ENCODE data around the gene ASIC2. TPM values are rescaled to one million over a fixed set of nuclear protein-coding genes. Genes with fewer than 3 reads are reported as not detected.

ASIC2 gene
- total and polyA plus RNA-seq, 9 of the 15 experiments (the other 6 are each of a cell fraction or from before 2014, with no cell fraction given): not detected

DNA sequence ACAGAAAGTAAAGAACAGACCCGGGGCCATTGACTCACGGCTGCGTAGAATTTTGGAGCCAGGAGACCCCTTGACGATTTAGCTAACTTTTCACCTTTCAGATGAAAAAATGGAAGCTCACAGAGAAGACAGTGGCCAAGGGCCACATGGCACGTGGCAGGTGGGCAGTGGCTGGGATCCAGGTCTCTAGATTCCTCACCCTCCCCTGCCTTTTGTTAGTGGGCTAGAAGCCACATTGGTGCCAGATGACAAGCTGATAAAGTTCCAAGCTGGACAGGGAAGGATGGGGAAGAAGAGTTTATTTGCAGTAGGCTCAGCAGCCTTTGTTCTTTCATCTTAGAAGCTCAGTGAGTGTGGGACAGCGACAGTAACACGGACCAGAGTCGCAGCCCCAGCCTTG, 195.7 kb downstream of the ASIC2 start:
- H3K4me2 ChIP-seq (ENCODE audit: insufficient read depth, low read length): no peak overlapping the region
- H3K79me2 ChIP-seq (ENCODE audit: control insufficient read depth, insufficient read depth, low read length): no peaks in the 10 kb centered on the region
- in situ Hi-C loops (cut with MboI) (no loop called here), intact Hi-C loops (cut with micrococcal nuclease) (no loop called here)
- H3K36me3 ChIP-seq (ENCODE audit: control insufficient read depth, insufficient read depth, low read length): no peaks in the 10 kb centered on the region
- no peaks in the 10 kb centered on the region for H3K4me1 ChIP-seq (replicated peaks in 1 of 2; ENCODE audit: control insufficient read depth in 2 of 2, insufficient read depth in 2 of 2, low read length in 2 of 2)
- no peaks in the 10 kb centered on the region for H3K9me3 ChIP-seq (replicated peaks; ENCODE audit: control insufficient read depth, insufficient read depth, low read depth, low read length)
- no TSS peak for BruUV-seq (replicated peaks)
- H3K4me3 ChIP-seq: no peak overlapping the region
- H4K20me1 ChIP-seq (replicated peaks; ENCODE audit: control insufficient read depth, insufficient read depth, low read length): no peaks in the 10 kb centered on the region
- no peak overlapping the region for H3K27ac ChIP-seq (ENCODE audit: extremely low read depth, low read depth, low read length)
- H3K27me3 ChIP-seq (ENCODE audit: control insufficient read depth in 2 of 2, insufficient read depth in 2 of 2, low read length in 2 of 2): peaks cover 9 to 42% of the 10 kb centered on the region in 2 experiments
- FAIRE-seq (no peak), ATAC-seq (no peak), DNase-seq (ENCODE audit: extremely low read depth in 1 of 4, low spot score in 3 of 4) (no peak)
- ChIA-PET CTCF (ENCODE audit: low intra/inter-chr PET ratio) (no interaction called here), POLR2A (interaction anchor here (0.6 kb wide), 1 partner anchor 30 kb away, joined by 3 read pairs; no protein-coding TSS in a partner anchor)
- H2AFZ ChIP-seq (ENCODE audit: low read depth, low read length): no peak overlapping the region
- no peak for TF ChIP-seq SNIP1 (IDR thresholded peaks at IDR 0.05; ENCODE audit: low read depth)
- no peak for TF ChIP-seq NEUROD1 (IDR thresholded peaks at IDR 0.05; ENCODE audit: borderline replicate concordance, low read depth, low read length, partially characterized antibody)
- TF ChIP-seq, protein P1, sequence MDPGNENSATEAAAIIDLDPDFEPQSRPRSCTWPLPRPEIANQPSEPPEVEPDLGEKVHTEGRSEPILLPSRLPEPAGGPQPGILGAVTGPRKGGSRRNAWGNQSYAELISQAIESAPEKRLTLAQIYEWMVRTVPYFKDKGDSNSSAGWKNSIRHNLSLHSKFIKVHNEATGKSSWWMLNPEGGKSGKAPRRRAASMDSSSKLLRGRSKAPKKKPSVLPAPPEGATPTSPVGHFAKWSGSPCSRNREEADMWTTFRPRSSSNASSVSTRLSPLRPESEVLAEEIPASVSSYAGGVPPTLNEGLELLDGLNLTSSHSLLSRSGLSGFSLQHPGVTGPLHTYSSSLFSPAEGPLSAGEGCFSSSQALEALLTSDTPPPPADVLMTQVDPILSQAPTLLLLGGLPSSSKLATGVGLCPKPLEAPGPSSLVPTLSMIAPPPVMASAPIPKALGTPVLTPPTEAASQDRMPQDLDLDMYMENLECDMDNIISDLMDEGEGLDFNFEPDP (CRISPR knock-in tag; IDR thresholded peaks at IDR 0.05): no peak
- no peak for TF ChIP-seq ZNF274 (IDR thresholded peaks at IDR 0.05; ENCODE audit: borderline replicate concordance, low read depth, low read length)
- no peak for TF ChIP-seq HDAC6 (IDR thresholded peaks at IDR 0.05; ENCODE audit: low read depth, low read length)
- TF ChIP-seq EHMT2 (IDR thresholded peaks at IDR 0.05): no peak
- no peak for TF ChIP-seq KLF13 (tag; IDR thresholded peaks at IDR 0.05; ENCODE audit: borderline replicate concordance, low read depth)
- TF ChIP-seq TCF7 (IDR thresholded peaks at IDR 0.05; ENCODE audit: borderline replicate concordance): no peak
- TF ChIP-seq, protein P2, sequence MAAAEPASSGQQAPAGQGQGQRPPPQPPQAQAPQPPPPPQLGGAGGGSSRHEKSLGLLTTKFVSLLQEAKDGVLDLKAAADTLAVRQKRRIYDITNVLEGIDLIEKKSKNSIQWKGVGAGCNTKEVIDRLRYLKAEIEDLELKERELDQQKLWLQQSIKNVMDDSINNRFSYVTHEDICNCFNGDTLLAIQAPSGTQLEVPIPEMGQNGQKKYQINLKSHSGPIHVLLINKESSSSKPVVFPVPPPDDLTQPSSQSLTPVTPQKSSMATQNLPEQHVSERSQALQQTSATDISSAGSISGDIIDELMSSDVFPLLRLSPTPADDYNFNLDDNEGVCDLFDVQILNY (CRISPR knock-in tag; IDR thresholded peaks at IDR 0.05): no peak
- no peak for TF ChIP-seq ZNF384 (IDR thresholded peaks at IDR 0.05; ENCODE audit: low read depth, low read length)
- H3K9me1 ChIP-seq (ENCODE audit: control insufficient read depth, insufficient read depth, low read length): no peaks in the 10 kb centered on the region
- WGBS (ENCODE audit: insufficient coverage, low coverage, missing lambda C conversion rate): 2% methylated on average over 8 of the region's 8 CpGs
- H3K9ac ChIP-seq (ENCODE audit: insufficient read depth in 1 of 2, low read depth in 2 of 2, low read length in 2 of 2): no peak overlapping the region
